HepG2 (cell line): ENCODE data around the gene SLC22A23. TPM values are rescaled to one million over a fixed set of nuclear protein-coding genes. Genes with fewer than 3 reads are reported as not detected.

ENCODE experiments used
- ATF7-NPFF ChIP-seq: sonication (generic); formaldehyde crosslinking; IDR thresholded peaks from 2 replicates; pipeline ENCODE4 v1.8.1; 2023; ENCODE audit warnings: mild to moderate bottlenecking, low read depth, missing genetic modification reagents, moderate library complexity
- CEBPZ ChIP-seq: IDR thresholded peaks from 2 replicates; pipeline ENCODE4 v1.6.1; 2012; ENCODE audit warnings: low read length, improper control_type of control experiment
- CHCHD3 ChIP-seq: sonication (generic); formaldehyde crosslinking; IDR thresholded peaks from 2 replicates; pipeline ENCODE4 v1.8.0; 2022; ENCODE audit warnings: mild to moderate bottlenecking, missing genetic modification reagents, moderate library complexity
- MAF1 ChIP-seq: sonication (generic); formaldehyde crosslinking; IDR thresholded peaks from 2 replicates; pipeline ENCODE4 v1.5.0; 2020; ENCODE audit warnings: missing genetic modification reagents, borderline replicate concordance
- MAX ChIP-seq: IDR thresholded peaks from 2 replicates; pipeline ENCODE4 v1.6.1; 2012; ENCODE audit warnings: inconsistent platforms
- NFE2L1 ChIP-seq: sonication (generic); formaldehyde crosslinking; IDR thresholded peaks from 2 replicates; pipeline ENCODE4 v1.4.0; 2020; ENCODE audit warnings: missing genetic modification reagents, mild to moderate bottlenecking, borderline replicate concordance
- ZBTB43 ChIP-seq: sonication (generic); formaldehyde crosslinking; conservative IDR thresholded peaks from 2 replicates; pipeline ENCODE4 v1.4.0; 2020; ENCODE audit warnings: missing genetic modification reagents
- ZNF558 ChIP-seq: sonication (generic); formaldehyde crosslinking; IDR thresholded peaks from 2 replicates; pipeline ENCODE4 v1.9.0; 2022; ENCODE audit warnings: mild to moderate bottlenecking, missing genetic modification reagents, borderline replicate concordance
- polyA plus RNA-seq, 8 experiments: library from polyadenylated mRNA; depleted of rRNA in 3 of 8; stranded (reverse) in 7 of 8; unstranded in 1 of 8; fragments of >200 nt; fragmentation: Illumina TruSeq in 4 of 8; extraction: Trizol in 4 of 8; gene quantifications; 2 replicates each; pipeline versions ENCODE4 v1.2.1 to v1.2.3, GENCODE V29; 2011 to 2016; ENCODE audit warnings: low read depth in 4 of 8, missing spikeins in 1 of 8, mixed read lengths in 1 of 8; ENCODE audit not compliant: insufficient read depth in 1 of 8
- total RNA-seq, 5 experiments: library from RNA; depleted of rRNA; stranded (reverse); fragments of >200 nt; fragmentation: Illumina TruSeq; extraction: Trizol; gene quantifications; 2 replicates each; pipeline ENCODE4 v1.2.3, GENCODE V29; 2016; ENCODE audit warnings: low read depth in 1 of 5

Gene SLC22A23
- total and polyA plus RNA-seq, 2 of the 13 experiments (the other 11 are each of a cell fraction or from before 2014, with no cell fraction given) = 11.8 to 17.5 TPM

GRCh38 chr6:3398165-3398562 lies 58.7 kb downstream of the SLC22A23 start (continued):
- TF ChIP-seq CEBPZ (no peak), MAF1 (no peak), ZBTB43 (CRISPR knock-in tag) (no peak), NFE2L1 (CRISPR knock-in tag) (no peak), MAX (peak; percentile 17; the same call in 1 of the 2 replicates), ATF7-NPFF (CRISPR knock-in tag) (no peak), ZNF558 (CRISPR knock-in tag) (no peak), CHCHD3 (CRISPR knock-in tag) (no peak)
